Measurements from ENCODE around the gene OTOF.

GRCh38 chr2:26488463-26489212 is 10.7 kb upstream of the OTOF start:
- TF ChIP-seq POLR2A (IDR thresholded peaks at IDR 0.05) (no peak), CTCF (IDR thresholded peaks at IDR 0.05) (no peak), EP300 (IDR thresholded peaks at IDR 0.05) (no peak), POLR2AphosphoS5 (IDR thresholded peaks at IDR 0.05) (no peak)

Data from stomach (tissue), 4 donors.